PFSK-1 (cell line): ENCODE measurements around the gene LCN1.

Source experiments
- POLR2AphosphoS5 ChIP-seq: IDR thresholded peaks from 2 replicates; pipeline ENCODE4 v1.6.1; 2012; ENCODE audit warnings: low read depth, mild to moderate bottlenecking, control low read depth, low read length, moderate library complexity
- SIN3A ChIP-seq: IDR thresholded peaks from 2 replicates; pipeline ENCODE4 v1.6.1; 2012; ENCODE audit warnings: mild to moderate bottlenecking, low read length, moderate library complexity, borderline replicate concordance; ENCODE audit not compliant: insufficient read depth
- TAF1 ChIP-seq: IDR thresholded peaks from 2 replicates; pipeline ENCODE4 v1.6.1; 2012; ENCODE audit warnings: low read length, control low read depth, borderline replicate concordance; ENCODE audit not compliant: insufficient read depth
- TF ChIP-seq, protein P1 (sequence below), 2 experiments: IDR thresholded peaks; 2 replicates each; pipeline versions ENCODE4 v1.6.1 to v1.8.0; 2011 to 2012; ENCODE audit warnings: low read depth in 2 of 2, low read length in 2 of 2, control low read depth in 1 of 2, inconsistent platforms in 1 of 2, mild to moderate bottlenecking in 1 of 2, moderate library complexity in 1 of 2; ENCODE audit not compliant: insufficient read depth in 1 of 2

DNA sequence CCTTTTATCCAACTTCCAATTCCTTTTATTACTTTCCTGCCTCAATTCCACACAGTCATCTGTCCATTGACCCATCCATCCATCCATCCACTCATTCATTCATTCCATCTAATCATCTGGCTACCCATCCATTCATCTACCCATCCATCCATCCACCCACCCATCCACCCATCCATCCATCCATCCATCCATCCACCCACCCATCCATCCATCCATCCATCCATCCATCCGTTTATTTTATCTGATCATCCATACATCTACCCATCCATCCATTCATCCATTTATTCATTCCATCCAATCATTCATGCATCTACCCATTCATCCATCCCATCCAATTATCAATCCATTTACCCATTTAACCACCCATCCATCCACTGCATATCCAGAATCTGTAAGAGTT lies 51.9 kb downstream of the LCN1 start:
- TF ChIP-seq, protein P1, sequence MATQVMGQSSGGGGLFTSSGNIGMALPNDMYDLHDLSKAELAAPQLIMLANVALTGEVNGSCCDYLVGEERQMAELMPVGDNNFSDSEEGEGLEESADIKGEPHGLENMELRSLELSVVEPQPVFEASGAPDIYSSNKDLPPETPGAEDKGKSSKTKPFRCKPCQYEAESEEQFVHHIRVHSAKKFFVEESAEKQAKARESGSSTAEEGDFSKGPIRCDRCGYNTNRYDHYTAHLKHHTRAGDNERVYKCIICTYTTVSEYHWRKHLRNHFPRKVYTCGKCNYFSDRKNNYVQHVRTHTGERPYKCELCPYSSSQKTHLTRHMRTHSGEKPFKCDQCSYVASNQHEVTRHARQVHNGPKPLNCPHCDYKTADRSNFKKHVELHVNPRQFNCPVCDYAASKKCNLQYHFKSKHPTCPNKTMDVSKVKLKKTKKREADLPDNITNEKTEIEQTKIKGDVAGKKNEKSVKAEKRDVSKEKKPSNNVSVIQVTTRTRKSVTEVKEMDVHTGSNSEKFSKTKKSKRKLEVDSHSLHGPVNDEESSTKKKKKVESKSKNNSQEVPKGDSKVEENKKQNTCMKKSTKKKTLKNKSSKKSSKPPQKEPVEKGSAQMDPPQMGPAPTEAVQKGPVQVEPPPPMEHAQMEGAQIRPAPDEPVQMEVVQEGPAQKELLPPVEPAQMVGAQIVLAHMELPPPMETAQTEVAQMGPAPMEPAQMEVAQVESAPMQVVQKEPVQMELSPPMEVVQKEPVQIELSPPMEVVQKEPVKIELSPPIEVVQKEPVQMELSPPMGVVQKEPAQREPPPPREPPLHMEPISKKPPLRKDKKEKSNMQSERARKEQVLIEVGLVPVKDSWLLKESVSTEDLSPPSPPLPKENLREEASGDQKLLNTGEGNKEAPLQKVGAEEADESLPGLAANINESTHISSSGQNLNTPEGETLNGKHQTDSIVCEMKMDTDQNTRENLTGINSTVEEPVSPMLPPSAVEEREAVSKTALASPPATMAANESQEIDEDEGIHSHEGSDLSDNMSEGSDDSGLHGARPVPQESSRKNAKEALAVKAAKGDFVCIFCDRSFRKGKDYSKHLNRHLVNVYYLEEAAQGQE (IDR thresholded peaks at IDR 0.05; ENCODE audit: insufficient read depth in 1 of 2, low read depth in 2 of 2, low read length in 2 of 2): no peak
- TF ChIP-seq POLR2AphosphoS5 (no peak), TAF1 (no peak), SIN3A (no peak)
